ENCODE results near the gene GJB2. TPM values are rescaled to one million over a fixed set of nuclear protein-coding genes. Genes with fewer than 3 reads are reported as not detected.

Gene GJB2
- total and polyA plus RNA-seq, 2 of the 4 experiments (the other 2 are of a cell fraction) = under 0.01 to 0.17 TPM

DNA sequence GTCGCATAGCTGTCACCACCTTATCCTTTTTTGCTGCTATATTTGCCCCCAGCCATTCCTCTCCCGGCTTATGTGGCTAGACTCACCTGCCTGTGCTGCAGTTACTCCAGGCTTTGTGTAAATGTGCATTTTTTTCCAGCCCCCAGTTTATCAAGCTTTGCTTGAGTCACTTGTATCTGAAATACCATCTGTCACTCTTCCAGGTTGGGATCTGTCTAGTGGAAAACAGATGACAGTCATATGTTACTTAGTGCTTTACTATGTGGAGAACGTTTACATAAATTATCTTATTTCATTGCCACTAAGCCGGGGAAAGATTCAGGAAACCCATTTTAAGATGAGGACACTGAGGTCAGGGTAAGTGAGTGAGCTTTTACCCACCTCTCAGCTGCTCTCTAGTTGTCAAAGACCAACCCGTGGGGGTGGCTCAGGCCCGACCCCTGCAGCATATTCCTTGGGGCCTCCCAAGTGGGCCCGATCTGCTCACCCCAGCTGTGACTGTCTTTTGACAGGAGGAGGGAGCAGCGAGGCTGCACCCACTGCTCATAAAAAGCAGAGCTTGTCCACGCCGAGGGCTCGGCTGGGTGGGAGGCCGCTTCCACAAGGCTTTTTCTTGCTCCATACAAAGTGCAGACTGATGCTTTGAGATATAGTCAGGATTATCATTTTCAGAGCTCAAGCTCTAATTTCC lies 7.2 kb downstream of the GJB2 start:
- in situ Hi-C loops (cut with MboI; ENCODE audit: low sequenced_read_pairs) (loop anchor here (5.0 to 25.0 kb wide), 5 partner anchors 297 to 1302 kb away; partner anchors contain the start of gene IL17D), dilution Hi-C loops (cut with HindIII; ENCODE audit: low sequenced_read_pairs, unreplicated experiment) (loop anchor here (25.0 kb wide), 1 partner anchor 302 kb away; no protein-coding TSS in a partner anchor), intact Hi-C loops (cut with micrococcal nuclease) (no loop called here)
- ChIA-PET POLR2A (ENCODE audit: unreplicated experiment) (no interaction called here), CTCF (no interaction called here)
- no peak for DNase-seq
- Histone ChIP-seq H3K18ac (ENCODE audit: low read depth, low read length) (no peak overlapping the region), H4K91ac (ENCODE audit: insufficient read depth, low read depth, low read length) (no peak overlapping the region), H3K56ac (ENCODE audit: extremely low read depth, insufficient read depth, low read length) (no peak overlapping the region), H3K4ac (ENCODE audit: low read depth, low read length) (no peak overlapping the region), H3K79me1 (ENCODE audit: low read depth in 1 of 2, low read length in 2 of 2) (no peaks in the 10 kb centered on the region), H2BK5ac (ENCODE audit: low read depth, low read length, poor library complexity, severe bottlenecking) (no peak overlapping the region), H2AK5ac (ENCODE audit: low read depth, low read length) (no peak overlapping the region), H2BK15ac (ENCODE audit: low read depth, low read length) (no peak overlapping the region), H3K4me1 (ENCODE audit: control insufficient read depth, insufficient read depth, low read length) (no peaks in the 10 kb centered on the region), H2AFZ (replicated peaks; ENCODE audit: low read length, poor library complexity) (no peak overlapping the region), H3K4me3 (ENCODE audit: insufficient read depth, low read depth, low read length) (no peak overlapping the region), H3K4me2 (ENCODE audit: low read depth, low read length) (no peak overlapping the region), H3K14ac (replicated peaks; ENCODE audit: low read depth, low read length) (no peak overlapping the region), H3K27me3 (ENCODE audit: control insufficient read depth, insufficient read depth, low read length) (peaks cover 14% of the 10 kb centered on the region), H2BK20ac (ENCODE audit: low read depth, low read length) (no peak overlapping the region), H3K9me1 (ENCODE audit: insufficient read depth, low read length) (no peaks in the 10 kb centered on the region), H2BK120ac (ENCODE audit: low read depth, low read length) (no peak overlapping the region), H3K9me3 (ENCODE audit: control insufficient read depth, insufficient read depth, low read length) (no peaks in the 10 kb centered on the region), H4K20me1 (ENCODE audit: insufficient read depth, low read length) (no peaks in the 10 kb centered on the region), H3K36me3 (ENCODE audit: control insufficient read depth, insufficient read depth, low read length) (no peaks in the 10 kb centered on the region), H3K23ac (ENCODE audit: low read depth, low read length) (no peak overlapping the region), H2AK9ac (replicated peaks; ENCODE audit: low read depth, low read length, poor library complexity) (no peak overlapping the region), H4K8ac (ENCODE audit: low read depth in 2 of 2, low read length in 2 of 2) (no peak overlapping the region), H3K27ac (ENCODE audit: insufficient read depth, low read length) (no peak overlapping the region), H3K9ac (ENCODE audit: low read depth, low read length) (no peak overlapping the region), H4K5ac (ENCODE audit: low read depth, low read length) (no peak overlapping the region)
- 32% methylated on average over 3 of the region's 12 CpGs; no CpG with 5 or more reads in 1 of the 2 experiments for WGBS, 2 experiments (ENCODE audit: extremely low coverage in 2 of 2, insufficient read length in 1 of 2)
- no peak for ATAC-seq (ENCODE audit: low read depth)
- BruUV-seq (replicated peaks) = no TSS peak
- TF ChIP-seq, protein P1, sequence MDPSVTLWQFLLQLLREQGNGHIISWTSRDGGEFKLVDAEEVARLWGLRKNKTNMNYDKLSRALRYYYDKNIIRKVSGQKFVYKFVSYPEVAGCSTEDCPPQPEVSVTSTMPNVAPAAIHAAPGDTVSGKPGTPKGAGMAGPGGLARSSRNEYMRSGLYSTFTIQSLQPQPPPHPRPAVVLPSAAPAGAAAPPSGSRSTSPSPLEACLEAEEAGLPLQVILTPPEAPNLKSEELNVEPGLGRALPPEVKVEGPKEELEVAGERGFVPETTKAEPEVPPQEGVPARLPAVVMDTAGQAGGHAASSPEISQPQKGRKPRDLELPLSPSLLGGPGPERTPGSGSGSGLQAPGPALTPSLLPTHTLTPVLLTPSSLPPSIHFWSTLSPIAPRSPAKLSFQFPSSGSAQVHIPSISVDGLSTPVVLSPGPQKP (IDR thresholded peaks at IDR 0.05; ENCODE audit: borderline replicate concordance, low read depth, low read length) = no peak
- TF ChIP-seq, protein P2, sequence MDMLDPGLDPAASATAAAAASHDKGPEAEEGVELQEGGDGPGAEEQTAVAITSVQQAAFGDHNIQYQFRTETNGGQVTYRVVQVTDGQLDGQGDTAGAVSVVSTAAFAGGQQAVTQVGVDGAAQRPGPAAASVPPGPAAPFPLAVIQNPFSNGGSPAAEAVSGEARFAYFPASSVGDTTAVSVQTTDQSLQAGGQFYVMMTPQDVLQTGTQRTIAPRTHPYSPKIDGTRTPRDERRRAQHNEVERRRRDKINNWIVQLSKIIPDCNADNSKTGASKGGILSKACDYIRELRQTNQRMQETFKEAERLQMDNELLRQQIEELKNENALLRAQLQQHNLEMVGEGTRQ (IDR thresholded peaks at IDR 0.05; ENCODE audit: low read depth, low read length) = no peak
- TF ChIP-seq SMC3 (IDR thresholded peaks at IDR 0.05; ENCODE audit: low read depth, low read length) (no peak), NFE2L2 (IDR thresholded peaks at IDR 0.05; ENCODE audit: low read depth, low read length) (no peak), MXI1 (IDR thresholded peaks at IDR 0.05; ENCODE audit: borderline replicate concordance, low read depth, low read length) (no peak), RAD21 (IDR thresholded peaks at IDR 0.05; ENCODE audit: low read length) (no peak), FOS (IDR thresholded peaks at IDR 0.05; ENCODE audit: low read depth, low read length) (no peak), RFX5 (IDR thresholded peaks at IDR 0.05; ENCODE audit: low read depth, low read length) (no peak), BHLHE40 (IDR thresholded peaks at IDR 0.05; ENCODE audit: low read depth, low read length) (no peak), MAZ (IDR thresholded peaks at IDR 0.05; ENCODE audit: borderline replicate concordance, low read depth, low read length) (no peak), CHD1 (IDR thresholded peaks at IDR 0.05; ENCODE audit: low read depth, low read length) (no peak), CEBPB (IDR thresholded peaks at IDR 0.05; ENCODE audit: low read depth, low read length) (no peak), MAFK (IDR thresholded peaks at IDR 0.05; ENCODE audit: low read depth, low read length) (no peak), RCOR1 (IDR thresholded peaks at IDR 0.05; ENCODE audit: insufficient replicate concordance, low read length) (no peak), POLR2A (IDR thresholded peaks at IDR 0.05; ENCODE audit: low read depth, low read length) (no peak)
- TF ChIP-seq, protein P3, sequence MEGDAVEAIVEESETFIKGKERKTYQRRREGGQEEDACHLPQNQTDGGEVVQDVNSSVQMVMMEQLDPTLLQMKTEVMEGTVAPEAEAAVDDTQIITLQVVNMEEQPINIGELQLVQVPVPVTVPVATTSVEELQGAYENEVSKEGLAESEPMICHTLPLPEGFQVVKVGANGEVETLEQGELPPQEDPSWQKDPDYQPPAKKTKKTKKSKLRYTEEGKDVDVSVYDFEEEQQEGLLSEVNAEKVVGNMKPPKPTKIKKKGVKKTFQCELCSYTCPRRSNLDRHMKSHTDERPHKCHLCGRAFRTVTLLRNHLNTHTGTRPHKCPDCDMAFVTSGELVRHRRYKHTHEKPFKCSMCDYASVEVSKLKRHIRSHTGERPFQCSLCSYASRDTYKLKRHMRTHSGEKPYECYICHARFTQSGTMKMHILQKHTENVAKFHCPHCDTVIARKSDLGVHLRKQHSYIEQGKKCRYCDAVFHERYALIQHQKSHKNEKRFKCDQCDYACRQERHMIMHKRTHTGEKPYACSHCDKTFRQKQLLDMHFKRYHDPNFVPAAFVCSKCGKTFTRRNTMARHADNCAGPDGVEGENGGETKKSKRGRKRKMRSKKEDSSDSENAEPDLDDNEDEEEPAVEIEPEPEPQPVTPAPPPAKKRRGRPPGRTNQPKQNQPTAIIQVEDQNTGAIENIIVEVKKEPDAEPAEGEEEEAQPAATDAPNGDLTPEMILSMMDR (conservative IDR thresholded peaks at IDR 0.05; ENCODE audit: low read depth, low read length) = no peak
